Head of caudate nucleus (tissue), 42 donors: Measurements from ENCODE around the gene POC5.
A peak's percentile ranks its signal among the peaks of the same experiment; 100 is the strongest.
"Not testable (repeated sequence)": the region's sequence is repeated elsewhere in the genome, so short reads cannot be mapped to it uniquely, and the experiment has no call there.

Source experiments
- DNase-seq, 42 donors: peaks; one replicate each; pipeline versions ENCODE4 v3.0.0 to v3.0.0-alpha.2; 2020 to 2021; ENCODE audit warnings: mixed read lengths in 7 of 42
- intact Hi-C: fragments of 100-400 bp; cut with DNase I; formaldehyde crosslinking; loops from one replicate; pipeline ENCODE4 v1.15.0; 2022

The POC5 gene, protein sequence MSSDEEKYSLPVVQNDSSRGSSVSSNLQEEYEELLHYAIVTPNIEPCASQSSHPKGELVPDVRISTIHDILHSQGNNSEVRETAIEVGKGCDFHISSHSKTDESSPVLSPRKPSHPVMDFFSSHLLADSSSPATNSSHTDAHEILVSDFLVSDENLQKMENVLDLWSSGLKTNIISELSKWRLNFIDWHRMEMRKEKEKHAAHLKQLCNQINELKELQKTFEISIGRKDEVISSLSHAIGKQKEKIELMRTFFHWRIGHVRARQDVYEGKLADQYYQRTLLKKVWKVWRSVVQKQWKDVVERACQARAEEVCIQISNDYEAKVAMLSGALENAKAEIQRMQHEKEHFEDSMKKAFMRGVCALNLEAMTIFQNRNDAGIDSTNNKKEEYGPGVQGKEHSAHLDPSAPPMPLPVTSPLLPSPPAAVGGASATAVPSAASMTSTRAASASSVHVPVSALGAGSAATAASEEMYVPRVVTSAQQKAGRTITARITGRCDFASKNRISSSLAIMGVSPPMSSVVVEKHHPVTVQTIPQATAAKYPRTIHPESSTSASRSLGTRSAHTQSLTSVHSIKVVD

DNA sequence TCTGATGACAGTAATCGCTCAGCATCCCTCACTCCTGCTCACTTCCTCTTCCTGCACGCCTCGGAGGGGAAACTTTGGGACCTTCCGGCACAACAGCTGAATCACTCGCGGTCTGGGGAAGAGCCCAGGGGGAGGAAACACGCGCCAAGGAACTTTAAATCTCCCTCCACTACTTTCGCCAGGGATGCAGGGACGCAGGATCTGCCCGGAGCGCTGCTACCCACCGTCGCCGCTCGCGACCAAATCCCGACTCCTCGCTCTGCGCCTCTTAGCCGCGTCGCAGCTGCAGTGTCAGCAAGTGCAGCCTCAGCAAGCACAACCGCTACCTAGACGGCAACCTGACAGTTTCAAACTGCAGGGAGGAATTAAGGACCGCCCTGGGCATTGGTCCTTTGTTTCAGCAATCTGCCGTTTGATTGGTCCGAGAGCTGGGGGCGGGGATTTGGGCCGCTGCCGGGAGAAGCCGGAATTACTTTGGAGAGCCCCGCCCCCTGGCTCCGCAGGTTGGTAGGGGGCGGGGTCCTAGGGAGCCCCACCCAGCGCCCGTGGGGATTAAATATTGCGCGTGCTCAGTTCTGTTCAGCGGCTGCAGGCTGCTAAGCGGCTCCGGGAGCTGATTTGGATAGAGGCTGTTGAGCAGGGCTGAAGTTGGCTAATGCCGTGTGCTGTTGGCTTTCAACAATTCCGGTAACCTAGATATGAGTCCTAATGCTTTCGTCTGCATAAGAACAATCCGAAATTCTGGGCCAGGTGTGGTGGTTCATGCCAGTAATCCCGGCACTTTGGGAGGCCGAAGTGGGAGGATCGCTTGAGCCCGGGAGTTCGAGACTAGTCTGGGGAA, at the start of gene POC5:
TSS of gene POC5 (minus strand) at position 356 of the 841 bp plus-strand sequence. CDS start 4,500 bp downstream, outside the sequence.
- intact Hi-C loops: loop anchor here (5.0 kb wide), 1 partner anchor 205 kb away; the partner anchor contains the start of genes CERT1 and POLK
- DNase-seq: peak; percentile 93 to 98 (median 96)

GRCh38 chr5:75758116-75758515, 40.9 kb upstream of the POC5 start:
- intact Hi-C loops: no loop called here
- DNase-seq: no peak

DNA sequence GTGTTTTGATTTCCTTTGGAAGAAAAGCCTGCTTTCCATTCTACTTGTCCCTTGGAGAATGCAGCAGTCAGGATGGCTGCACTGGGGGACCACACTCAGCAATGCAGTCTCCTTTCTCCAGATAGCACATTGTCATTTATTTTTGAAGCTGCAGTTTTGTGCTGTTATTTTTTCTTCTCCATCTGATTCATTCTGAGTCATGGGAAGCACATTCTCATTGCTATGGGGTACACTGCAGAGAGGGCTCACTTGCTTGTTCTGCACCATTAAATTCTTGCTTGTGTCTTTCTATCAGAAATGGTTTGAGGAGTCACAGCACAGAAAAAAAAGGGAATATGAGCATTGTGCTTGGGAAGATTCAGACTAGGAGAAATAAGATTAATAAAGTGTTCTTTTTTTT, 39.7 kb upstream of the POC5 start:
- peak in 1 of 42 donors; percentile 2 for DNase-seq
- intact Hi-C loops: no loop called here

GRCh38 chr5:75756211-75756610, 39.0 kb upstream of the POC5 start:
- DNase-seq: no peak
- intact Hi-C loops: no loop called here

GRCh38 chr5:75753182-75753581, 35.9 kb upstream of the POC5 start:
- DNase-seq: no peak

GRCh38 chr5:75744355-75744754, 27.1 kb upstream of the POC5 start:
- DNase-seq: no peak
- intact Hi-C loops: no loop called here

More at GRCh38 chr5:75753182-75753581, 35.9 kb upstream of the POC5 start:
- intact Hi-C loops: no loop called here

- intact Hi-C loops: no loop called here
- no peak for DNase-seq
Observed at GRCh38 chr5:75736273-75736672, 19.0 kb upstream of the POC5 start.

GRCh38 chr5:75734913-75735789, 17.9 kb upstream of the POC5 start:
- peak in 39 of 42 donors; percentile 20 to 79 (median 58) for DNase-seq
- intact Hi-C loops: no loop called here

DNA sequence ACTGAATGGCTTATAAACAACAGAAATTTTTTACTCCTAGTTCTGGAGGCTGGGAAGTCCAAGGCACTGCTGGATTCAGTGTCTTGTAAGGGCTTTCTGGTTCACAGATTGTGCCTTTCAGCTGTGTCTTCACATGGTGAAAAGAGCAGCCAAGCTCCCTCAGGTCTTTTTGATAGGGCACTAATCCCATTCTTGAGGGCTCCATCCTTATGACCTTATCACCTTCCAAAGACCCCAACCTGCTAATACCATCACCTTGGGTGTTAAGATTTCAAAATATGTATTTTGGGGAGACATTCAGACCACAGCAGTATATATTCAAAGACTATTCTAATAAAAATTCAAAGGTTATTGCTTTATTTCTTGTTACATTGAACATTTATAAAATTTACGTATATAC, 16.5 kb upstream of the POC5 start:
- intact Hi-C loops: no loop called here
- DNase-seq: no peak

- intact Hi-C loops: not testable (repeated sequence)
Observed at GRCh38 chr5:75731515-75731914, 14.3 kb upstream of the POC5 start.

GRCh38 chr5:75729321-75729720, 12.1 kb upstream of the POC5 start:
- peak in 2 of 42 donors; percentile 17 to 30 for DNase-seq
- intact Hi-C loops: no loop called here

More at GRCh38 chr5:75731515-75731914, 14.3 kb upstream of the POC5 start:
- not testable (repeated sequence) for DNase-seq

DNA sequence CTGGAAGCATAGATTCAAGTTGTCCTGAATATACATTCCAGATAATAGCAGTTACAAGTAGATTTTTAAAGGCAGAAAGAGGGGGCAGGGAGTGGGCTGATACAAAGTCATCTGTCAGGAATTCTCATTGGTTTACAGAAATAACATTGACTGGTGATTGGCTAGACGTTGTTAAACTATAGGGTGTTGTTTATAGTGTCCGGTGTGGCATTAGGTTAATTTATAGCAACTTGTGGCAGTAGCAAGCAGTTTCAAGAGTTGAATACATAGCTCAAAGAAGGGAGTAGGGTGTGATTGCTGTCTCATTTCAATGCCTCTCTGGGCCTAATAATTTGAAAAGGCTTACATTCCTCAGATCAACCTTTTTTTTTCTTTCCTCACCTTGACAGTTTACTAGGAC, 10.7 kb upstream of the POC5 start:
- DNase-seq: no peak
- intact Hi-C loops: no loop called here

DNA sequence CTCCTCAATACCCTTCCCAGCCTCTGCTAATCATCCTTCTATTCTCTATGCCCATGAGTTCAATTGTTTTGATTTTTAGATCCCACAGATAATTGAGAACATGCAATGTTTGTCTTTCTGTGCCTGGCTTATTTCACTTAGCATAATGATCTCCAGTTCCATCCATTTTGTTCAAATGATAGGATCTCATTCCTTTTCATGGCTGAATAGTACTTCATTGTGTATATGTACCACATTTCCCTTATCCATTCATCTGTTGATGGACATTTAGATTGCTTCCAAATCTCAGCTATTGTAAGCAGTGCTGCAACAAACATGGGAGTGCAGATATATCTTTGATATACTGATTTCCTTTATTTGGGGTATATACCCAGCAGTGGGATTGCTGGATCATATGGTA, 9.0 kb upstream of the POC5 start:
- DNase-seq, intact Hi-C loops: not testable (repeated sequence)

- intact Hi-C loops: no loop called here
Observed at GRCh38 chr5:75723378-75723777, 6.1 kb upstream of the POC5 start.

GRCh38 chr5:75721573-75721972, 4.3 kb upstream of the POC5 start:
- no peak for DNase-seq
- intact Hi-C loops: no loop called here

More at GRCh38 chr5:75723378-75723777, 6.1 kb upstream of the POC5 start:
- no peak for DNase-seq

DNA sequence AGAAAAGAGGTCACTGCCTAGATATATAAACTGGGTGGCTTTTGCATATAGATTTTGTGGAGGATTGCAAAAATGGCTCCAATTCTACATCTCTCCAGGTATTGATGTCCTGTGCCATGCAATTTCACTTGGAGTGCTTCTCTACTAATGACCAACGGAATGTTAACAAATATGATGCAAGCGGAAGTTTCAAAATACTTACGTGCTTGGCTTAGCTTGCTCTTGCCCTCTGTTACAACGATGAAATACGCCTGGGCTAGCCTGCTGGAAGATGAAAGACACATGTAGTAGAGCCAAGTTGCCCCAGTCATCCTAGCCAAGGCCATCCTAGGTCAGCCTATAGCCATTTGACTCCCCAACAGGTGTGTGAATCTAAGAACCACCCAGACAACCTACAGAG, 3.6 kb upstream of the POC5 start:
- intact Hi-C loops: no loop called here
- DNase-seq: no peak

DNA sequence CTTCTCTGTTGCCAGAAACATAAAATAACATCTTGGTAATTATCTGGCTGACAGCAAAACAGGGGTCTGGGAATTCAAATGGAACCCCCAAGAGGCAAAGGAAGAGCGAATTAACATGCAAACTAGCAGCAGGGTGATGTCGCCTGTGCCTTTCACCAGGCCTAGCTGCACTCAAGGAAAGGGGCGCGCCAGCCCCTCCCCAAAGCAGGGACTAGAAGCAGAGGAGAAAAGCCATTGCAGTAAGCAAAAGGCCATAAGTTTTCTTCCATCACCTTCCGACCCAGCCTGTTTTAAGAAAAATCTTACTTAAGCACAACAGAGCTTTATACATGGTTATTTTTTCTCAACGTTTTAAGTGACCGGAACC, 539 bp downstream of the POC5 start:
- intact Hi-C loops: loop anchor here (5.0 kb wide), 1 partner anchor 204 kb away; the partner anchor contains the start of genes CERT1 and POLK
- peak in 1 of 42 donors; percentile 16 for DNase-seq

GRCh38 chr5:75712091-75712490, 5.1 kb downstream of the POC5 start:
- no peak for DNase-seq
- intact Hi-C loops: no loop called here

DNA sequence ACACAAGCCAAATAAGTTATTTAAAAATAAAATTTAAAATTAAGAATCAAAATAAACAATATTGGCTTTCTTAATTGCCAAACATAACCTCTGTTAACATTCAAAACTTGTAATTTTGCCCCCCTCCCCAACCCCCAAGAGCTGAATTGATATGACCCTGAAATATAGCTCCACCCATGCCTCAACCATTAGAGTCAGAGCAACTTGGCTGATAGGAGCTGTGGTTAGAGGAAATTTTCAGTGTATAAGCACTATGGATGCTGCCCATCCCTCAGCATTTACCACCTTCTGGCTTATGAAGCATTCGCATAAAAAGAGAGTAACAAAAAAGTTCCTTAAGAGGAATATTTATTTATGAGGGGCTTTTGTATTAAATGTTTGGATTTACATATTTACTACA, 6.1 kb downstream of the POC5 start:
- DNase-seq: no peak
- intact Hi-C loops: no loop called here
